Thymus (tissue), 11 donors: Measurements from ENCODE around the gene KCNMA1. TPM values are rescaled to one million over a fixed set of nuclear protein-coding genes. Genes with fewer than 3 reads are reported as not detected.

Experiments
- DNase-seq, 9 donors: peaks; one replicate each; pipeline ENCODE4 v3.0.0-alpha.2; 2013; ENCODE audit warnings: low spot score in 9 of 9, low read depth in 6 of 9, missing footprints in 1 of 9
- H3K27ac ChIP-seq, 2 donors: one replicate each; pipeline ENCODE4 v1.5.1; 2013; ENCODE audit warnings: control low read depth in 1 of 2, low read depth in 1 of 2, low read length in 1 of 2, mild to moderate bottlenecking in 1 of 2, moderate library complexity in 1 of 2
- H3K27me3 ChIP-seq, 2 donors: one replicate each; pipeline ENCODE4 v1.5.1; 2013; ENCODE audit warnings: low read length in 1 of 2; ENCODE audit not compliant: control insufficient read depth in 2 of 2, insufficient read depth in 1 of 2
- H3K36me3 ChIP-seq, 2 donors: one replicate each; pipeline ENCODE4 v1.5.1; 2013; ENCODE audit warnings: low read length in 1 of 2, mild to moderate bottlenecking in 1 of 2, moderate library complexity in 1 of 2; ENCODE audit not compliant: control insufficient read depth in 2 of 2, insufficient read depth in 2 of 2
- H3K4me1 ChIP-seq, 2 donors: one replicate each; pipeline ENCODE4 v1.5.1; 2013; ENCODE audit warnings: low read length in 2 of 2; ENCODE audit not compliant: control insufficient read depth in 2 of 2, insufficient read depth in 2 of 2
- H3K4me3 ChIP-seq, 2 donors: one replicate each; pipeline ENCODE4 v1.5.1; 2013; ENCODE audit warnings: low read length in 2 of 2, control low read depth in 1 of 2, mild to moderate bottlenecking in 1 of 2
- H3K9me3 ChIP-seq, 2 donors: one replicate each; pipeline ENCODE4 v1.5.1; 2013; ENCODE audit warnings: low read length in 1 of 2, mild to moderate bottlenecking in 1 of 2; ENCODE audit not compliant: control insufficient read depth in 2 of 2, insufficient read depth in 1 of 2
- WGBS: extraction: QIAGEN DNeasy Blood & Tissue Kit; methylation state at CpG from one replicate; pipeline ENCODE4 v1.1.7; 2013; 5-methylcytosine and 5-hydroxymethylcytosine counted together
- polyA plus RNA-seq: library from polyadenylated mRNA; stranded (reverse); fragments of 200-250 nt; gene quantifications from one replicate; pipeline ENCODE4 v1.2.3, GENCODE V29; 2013
- total RNA-seq: library from RNA; stranded (reverse); fragments of 120-200 nt; gene quantifications from one replicate; pipeline ENCODE4 v1.2.4, GENCODE V29; 2013
- donor health status: healthy.

The KCNMA1 gene
- total and polyA plus RNA-seq, 2 donors, result 1.9 to 12.9 TPM

- WGBS, result 88% methylated on average over 2 of the region's 2 CpGs
- no peak for DNase-seq
- Histone ChIP-seq H3K4me1 (peaks cover 0 to 10% of the 10 kb centered on the region in 2 donors), H3K36me3 (no peaks in the 10 kb centered on the region), H3K4me3 (no peak overlapping the region), H3K27ac (no peak overlapping the region), H3K27me3 (no peaks in the 10 kb centered on the region), H3K9me3 (no peaks in the 10 kb centered on the region)
Observed at GRCh38 chr10:76968483-76968882, 669.1 kb downstream of the KCNMA1 start.

- 94% methylated on average over 4 of the region's 4 CpGs for WGBS
- Histone ChIP-seq H3K27me3 (no peaks in the 10 kb centered on the region), H3K27ac (no peak overlapping the region), H3K4me3 (no peak overlapping the region), H3K4me1 (no peaks in the 10 kb centered on the region), H3K36me3 (no peaks in the 10 kb centered on the region), H3K9me3 (peaks cover 0 to 5% of the 10 kb centered on the region in 2 donors)
- DNase-seq, result no peak
Observed at GRCh38 chr10:76962851-76963250, 674.8 kb downstream of the KCNMA1 start.

GRCh38 chr10:76961841-76962240 is 675.8 kb downstream of the KCNMA1 start:
- peak in 1 of 9 donors; percentile 34 for DNase-seq
- H3K4me1 ChIP-seq, result no peaks in the 10 kb centered on the region
- no peak overlapping the region for H3K4me3 ChIP-seq
- no peaks in the 10 kb centered on the region for H3K36me3 ChIP-seq
- WGBS, result 6% methylated on average over 5 of the region's 5 CpGs
- no peaks in the 10 kb centered on the region for H3K27me3 ChIP-seq
- H3K9me3 ChIP-seq, result peaks cover 0 to 5% of the 10 kb centered on the region in 2 donors
- H3K27ac ChIP-seq, result no peak overlapping the region

GRCh38 chr10:76959111-76959510 is 678.5 kb downstream of the KCNMA1 start:
- H3K4me3 ChIP-seq, result no peak overlapping the region
- no peak for DNase-seq
- H3K36me3 ChIP-seq, result no peaks in the 10 kb centered on the region
- H3K27ac ChIP-seq, result no peak overlapping the region
- H3K9me3 ChIP-seq, result peaks cover 0 to 5% of the 10 kb centered on the region in 2 donors
- WGBS, result 65% methylated on average over 2 of the region's 2 CpGs
- no peaks in the 10 kb centered on the region for H3K4me1 ChIP-seq
- H3K27me3 ChIP-seq, result no peaks in the 10 kb centered on the region

GRCh38 chr10:76954838-76955237 is 682.8 kb downstream of the KCNMA1 start:
- WGBS, result 91% methylated on average over 3 of the region's 3 CpGs
- H3K4me1 ChIP-seq, result no peaks in the 10 kb centered on the region
- H3K27me3 ChIP-seq, result no peaks in the 10 kb centered on the region
- H3K9me3 ChIP-seq, result no peaks in the 10 kb centered on the region
- no peak for DNase-seq
- H3K4me3 ChIP-seq, result no peak overlapping the region
- H3K36me3 ChIP-seq, result no peaks in the 10 kb centered on the region
- H3K27ac ChIP-seq, result no peak overlapping the region

- WGBS, result 100% methylated on average over 1 of the region's 1 CpG
- H3K4me3 ChIP-seq, result no peak overlapping the region
- no peaks in the 10 kb centered on the region for H3K36me3 ChIP-seq
- DNase-seq, result no peak
- no peak overlapping the region for H3K27ac ChIP-seq
- H3K9me3 ChIP-seq, result no peaks in the 10 kb centered on the region
- no peaks in the 10 kb centered on the region for H3K27me3 ChIP-seq
- no peaks in the 10 kb centered on the region for H3K4me1 ChIP-seq
Observed at GRCh38 chr10:76950354-76950753, 687.3 kb downstream of the KCNMA1 start.

- H3K27me3 ChIP-seq, result no peaks in the 10 kb centered on the region
- H3K27ac ChIP-seq, result no peak overlapping the region
- no peak for DNase-seq
- H3K9me3 ChIP-seq, result no peaks in the 10 kb centered on the region
- no peaks in the 10 kb centered on the region for H3K36me3 ChIP-seq
- no peak overlapping the region for H3K4me3 ChIP-seq
- WGBS, result 100% methylated on average over 1 of the region's 1 CpG
- H3K4me1 ChIP-seq, result no peaks in the 10 kb centered on the region
Observed at GRCh38 chr10:76946270-76946669, 691.3 kb downstream of the KCNMA1 start.

- no peaks in the 10 kb centered on the region for H3K9me3 ChIP-seq
- H3K4me3 ChIP-seq, result no peak overlapping the region
- WGBS, result 96% methylated on average over 5 of the region's 5 CpGs
- no peaks in the 10 kb centered on the region for H3K27me3 ChIP-seq
- no peaks in the 10 kb centered on the region for H3K4me1 ChIP-seq
- no peak overlapping the region for H3K27ac ChIP-seq
- no peaks in the 10 kb centered on the region for H3K36me3 ChIP-seq
- no peak for DNase-seq
Observed at GRCh38 chr10:76945166-76945565, 692.4 kb downstream of the KCNMA1 start.

GRCh38 chr10:76944640-76945039 is 693.0 kb downstream of the KCNMA1 start:
- Histone ChIP-seq H3K4me1 (no peaks in the 10 kb centered on the region), H3K9me3 (no peaks in the 10 kb centered on the region), H3K4me3 (no peak overlapping the region), H3K27me3 (no peaks in the 10 kb centered on the region), H3K36me3 (no peaks in the 10 kb centered on the region), H3K27ac (no peak overlapping the region)
- WGBS, result 95% methylated on average over 7 of the region's 7 CpGs
- DNase-seq, result no peak
